Common myeloid progenitor, CD34-positive (primary cell): ENCODE data around the gene KCNIP1.

ENCODE experiments used
- CTCF ChIA-PET: fragments of 350-600 bp; sonication (Branson Sonifier 250); formaldehyde crosslinking; loops from one replicate; lab custom pipeline; 2021; ENCODE audit warnings: antibody characterized with exemption; lab: Charles Lee
- POLR2A ChIA-PET: fragments of 350-600 bp; sonication (Branson Sonifier 250); formaldehyde crosslinking; loops from one replicate; lab custom pipeline; 2021; ENCODE audit warnings: antibody characterized with exemption; lab: Charles Lee
- DNase-seq, 3 donors: peaks; one replicate each; pipeline versions ENCODE4 v3.0.0 to v3.0.0-alpha.2; 2013
- H3K27ac ChIP-seq, 2 experiments: 1 replicate in 1 of 2; 2 replicates in 1 of 2; pipeline ENCODE4 v1.7.0; 2013; ENCODE audit warnings: inconsistent platforms in 2 of 2, low read length in 2 of 2, mild to moderate bottlenecking in 2 of 2, low read depth in 1 of 2, moderate library complexity in 1 of 2; ENCODE audit not compliant: severe bottlenecking in 2 of 2, insufficient read depth in 1 of 2, poor library complexity in 1 of 2
- H3K27me3 ChIP-seq, 5 experiments: replicated peaks in 2 of 5; 1 replicate in 3 of 5; 2 replicates in 2 of 5; pipeline versions ENCODE4 v1.6.1 to v1.7.0; 2013; ENCODE audit warnings: low read length in 4 of 5, mild to moderate bottlenecking in 2 of 5, moderate library complexity in 2 of 5, inconsistent platforms in 1 of 5; ENCODE audit not compliant: insufficient read depth in 5 of 5, control insufficient read depth in 4 of 5
- H3K36me3 ChIP-seq, 4 experiments: 1 replicate in 2 of 4; 2 replicates in 2 of 4; pipeline versions ENCODE4 v1.6.1 to v1.7.0; 2013; ENCODE audit warnings: low read length in 3 of 4, control low read depth in 1 of 4, mild to moderate bottlenecking in 1 of 4; ENCODE audit not compliant: control insufficient read depth in 4 of 4, insufficient read depth in 4 of 4
- H3K4me1 ChIP-seq, 4 experiments: 1 replicate in 3 of 4; 2 replicates in 1 of 4; pipeline versions ENCODE4 v1.6.1 to v1.7.1; 2013; ENCODE audit warnings: low read length in 3 of 4, mild to moderate bottlenecking in 3 of 4, control low read depth in 1 of 4, inconsistent platforms in 1 of 4, moderate library complexity in 1 of 4; ENCODE audit not compliant: control insufficient read depth in 4 of 4, insufficient read depth in 4 of 4; ENCODE audit errors: control extremely low read depth in 1 of 4
- H3K4me3 ChIP-seq, 7 experiments: 1 replicate in 4 of 7; 2 replicates in 3 of 7; pipeline versions ENCODE4 v1.5.1 to v1.7.0; 2013; ENCODE audit warnings: mild to moderate bottlenecking in 7 of 7, low read length in 6 of 7, moderate library complexity in 6 of 7, inconsistent platforms in 2 of 7, low read depth in 2 of 7, control low read depth in 1 of 7; ENCODE audit not compliant: insufficient read depth in 4 of 7, control insufficient read depth in 1 of 7; ENCODE audit errors: extremely low read depth in 1 of 7
- H3K9me3 ChIP-seq, 5 experiments: 1 replicate in 4 of 5; 2 replicates in 1 of 5; pipeline versions ENCODE4 v1.6.1 to v1.7.1; 2013; ENCODE audit warnings: low read length in 4 of 5, mild to moderate bottlenecking in 2 of 5, inconsistent platforms in 1 of 5, low read depth in 1 of 5, moderate library complexity in 1 of 5; ENCODE audit not compliant: control insufficient read depth in 4 of 5, insufficient read depth in 2 of 5; ENCODE audit errors: control extremely low read depth in 1 of 5
- WGBS: methylation state at CpG from one replicate; pipeline ENCODE4 v1.1.5; 2013; ENCODE audit not compliant: insufficient coverage; 5-methylcytosine and 5-hydroxymethylcytosine counted together

Gene KCNIP1

DNA sequence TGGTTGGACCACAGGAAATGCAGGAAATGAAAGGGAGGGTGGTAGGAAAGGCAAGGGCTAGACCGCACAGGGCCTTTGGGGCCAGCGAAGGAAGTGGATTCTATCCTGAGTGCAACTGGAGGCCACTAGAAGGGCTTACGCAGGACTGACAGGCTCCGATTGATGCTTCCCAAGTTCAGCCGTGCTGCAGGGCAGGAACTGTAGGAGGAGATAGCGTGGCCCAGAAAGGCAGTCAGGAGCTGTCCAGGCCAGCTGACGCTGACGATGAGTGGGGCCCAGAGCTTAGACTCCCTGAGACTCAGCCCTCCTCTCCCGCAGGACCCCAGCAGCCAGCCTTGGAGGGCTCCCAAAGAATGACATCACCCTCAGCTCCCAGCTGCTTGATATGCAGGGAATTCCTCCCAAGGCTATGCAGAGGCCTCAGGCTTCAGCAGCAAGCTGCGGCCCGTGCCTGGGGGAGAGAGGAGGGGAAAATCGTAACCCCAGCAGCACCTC is 48.8 kb downstream of the KCNIP1 start:
- Histone ChIP-seq H3K36me3 (no peaks in the 10 kb centered on the region), H3K27ac (no peak overlapping the region), H3K4me1 (peaks cover 9 to 28% (median 14%) of the 10 kb centered on the region in 4 experiments), H3K9me3 (no peaks in the 10 kb centered on the region), H3K27me3 (peaks cover 2 to 56% (median 50%) of the 10 kb centered on the region in 5 experiments), H3K4me3 (peak overlapping the region in 2 of 7 experiments; percentile 14 to 32)
- ChIA-PET POLR2A (no interaction called here), CTCF (interaction anchor here (1.0 kb wide), 1 partner anchor 45 kb away, joined by 3 read pairs; no protein-coding TSS in a partner anchor)
- WGBS, result 4% methylated on average over 4 of the region's 12 CpGs
- peak; percentile 56 to 70 (median 69) for DNase-seq

DNA sequence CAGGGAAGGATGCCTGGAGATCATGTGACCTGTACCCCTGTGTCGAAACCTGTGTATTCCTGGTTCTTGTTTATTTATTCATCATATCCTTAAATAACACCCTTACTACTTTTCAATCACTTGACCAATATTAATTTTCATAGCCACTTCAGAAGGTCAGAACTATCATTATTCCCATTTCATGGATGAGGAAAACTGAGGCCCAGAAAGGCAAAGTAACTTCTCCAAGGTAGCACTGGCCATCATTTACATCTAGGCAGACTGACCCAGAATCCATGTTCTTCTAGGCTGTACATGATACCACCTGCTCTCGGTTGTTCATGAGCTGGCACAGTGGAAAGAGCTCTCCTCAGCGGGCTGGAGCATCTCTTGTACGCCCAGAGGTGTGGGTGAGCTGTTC is 49.4 kb downstream of the KCNIP1 start:
- WGBS, result 63% methylated on average over 2 of the region's 4 CpGs
- H3K4me1 ChIP-seq, result peaks cover 8 to 28% (median 14%) of the 10 kb centered on the region in 4 experiments
- DNase-seq, result no peak
- peak overlapping the region in 2 of 7 experiments; percentile 12 to 14 for H3K4me3 ChIP-seq
- H3K9me3 ChIP-seq, result no peaks in the 10 kb centered on the region
- POLR2A ChIA-PET, result no interaction called here
- H3K27ac ChIP-seq, result no peak overlapping the region
- CTCF ChIA-PET, result interaction anchor here (0.8 to 1.0 kb wide), 3 partner anchors 14 to 46 kb away, joined by 3 read pairs; no protein-coding TSS in a partner anchor
- peaks cover 2 to 56% (median 50%) of the 10 kb centered on the region in 5 experiments for H3K27me3 ChIP-seq
- no peaks in the 10 kb centered on the region for H3K36me3 ChIP-seq

DNA sequence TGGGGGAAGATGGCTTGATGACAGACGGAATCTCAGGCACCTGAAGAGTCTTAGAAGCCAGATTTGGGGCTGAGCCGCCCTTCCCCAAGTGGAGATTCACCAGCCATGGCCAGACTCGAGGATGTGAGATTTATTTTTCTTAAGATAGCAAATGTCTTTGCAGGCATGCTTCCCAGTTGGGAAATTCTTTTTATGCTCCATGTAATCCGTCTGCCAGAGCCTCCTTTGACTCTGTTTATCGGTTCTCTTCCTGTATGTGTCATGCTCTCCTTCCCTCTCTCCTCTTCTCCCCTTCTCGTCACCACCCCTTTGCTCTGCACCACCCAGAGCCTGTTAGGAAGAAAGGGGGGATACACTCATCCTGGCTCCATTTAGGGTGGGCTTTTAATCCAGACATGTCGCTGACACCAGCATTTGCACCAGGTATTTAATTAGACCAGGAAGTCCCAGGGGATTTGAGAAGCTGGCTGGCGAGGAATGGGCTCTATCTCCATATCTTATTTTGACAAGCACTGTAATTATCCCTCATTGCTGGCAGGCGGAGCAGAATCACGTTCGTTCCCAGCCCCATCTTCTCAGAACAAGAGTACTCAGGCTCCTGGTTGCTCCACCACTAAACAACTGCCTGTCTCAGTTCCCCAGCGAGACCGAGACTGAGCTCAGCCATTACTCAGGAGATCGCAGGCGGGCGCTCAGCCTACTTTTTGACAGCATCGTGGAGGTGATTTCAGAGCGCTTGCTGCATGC is 50.9 kb downstream of the KCNIP1 start:
- peaks cover 2 to 61% (median 53%) of the 10 kb centered on the region in 5 experiments for H3K27me3 ChIP-seq
- no peaks in the 10 kb centered on the region for H3K9me3 ChIP-seq
- no peaks in the 10 kb centered on the region for H3K36me3 ChIP-seq
- POLR2A ChIA-PET, result no interaction called here
- H3K27ac ChIP-seq, result no peak overlapping the region
- WGBS, result 92% methylated on average over 13 of the region's 18 CpGs
- CTCF ChIA-PET, result no interaction called here
- no peak overlapping the region for H3K4me3 ChIP-seq
- DNase-seq, result no peak
- H3K4me1 ChIP-seq, result peaks cover 6 to 22% (median 14%) of the 10 kb centered on the region in 4 experiments

DNA sequence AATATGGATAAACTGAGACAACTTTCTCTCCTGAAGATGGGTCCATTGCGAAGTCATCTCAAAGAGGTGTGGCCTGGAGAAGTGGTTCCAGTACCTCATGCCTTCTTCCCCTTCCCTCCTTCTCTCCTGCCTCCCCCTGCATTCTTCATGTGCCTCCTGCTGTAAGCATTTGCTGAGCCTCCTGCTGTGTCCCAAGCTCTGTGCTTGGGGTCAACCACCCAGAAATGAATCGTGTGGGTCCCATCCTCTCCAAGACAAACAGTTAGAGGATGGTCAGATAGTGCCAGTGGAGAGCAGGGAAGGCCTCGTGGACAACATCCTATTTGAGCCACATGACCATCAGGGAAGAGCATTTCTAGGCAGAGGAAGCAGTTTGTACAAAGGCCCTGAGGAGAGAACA is 53.5 kb downstream of the KCNIP1 start:
- CTCF ChIA-PET, result interaction anchor here (0.6 to 1.7 kb wide), 6 partner anchors 13 to 65 kb away, joined by 3 to 4 read pairs (median 3); no protein-coding TSS in a partner anchor
- no peak overlapping the region for H3K4me3 ChIP-seq
- H3K27ac ChIP-seq, result no peak overlapping the region
- H3K36me3 ChIP-seq, result no peaks in the 10 kb centered on the region
- H3K9me3 ChIP-seq, result no peaks in the 10 kb centered on the region
- 93% methylated on average over 3 of the region's 3 CpGs for WGBS
- peaks cover 0 to 54% (median 51%) of the 10 kb centered on the region in 5 experiments for H3K27me3 ChIP-seq
- H3K4me1 ChIP-seq, result peaks cover 6 to 16% (median 11%) of the 10 kb centered on the region in 4 experiments
- DNase-seq, result no peak
- POLR2A ChIA-PET, result interaction anchor here (0.6 kb wide), 1 partner anchor 13 kb away, joined by 3 read pairs; no protein-coding TSS in a partner anchor

DNA sequence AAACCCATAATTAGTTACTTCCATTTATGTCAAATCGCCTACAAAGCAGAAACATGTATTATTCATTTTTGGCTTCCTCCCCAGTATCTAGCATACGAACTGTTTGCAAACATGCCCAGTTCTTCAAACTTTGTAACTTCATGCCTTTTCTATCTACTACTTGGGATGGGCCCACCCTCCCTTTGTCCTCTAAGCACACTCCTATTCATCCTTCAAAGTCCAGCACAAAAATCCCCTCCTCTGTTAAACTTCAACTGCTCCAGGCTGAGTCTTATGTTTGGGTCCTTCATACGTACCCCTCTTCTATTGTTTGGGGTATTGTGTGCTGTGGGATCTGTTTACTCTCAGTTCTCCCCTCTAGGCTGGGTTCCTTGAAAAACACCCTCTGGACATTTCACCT is 55.5 kb downstream of the KCNIP1 start:
- Histone ChIP-seq H3K4me1 (peaks cover 0 to 3% (median 0%) of the 10 kb centered on the region in 4 experiments), H3K27me3 (peaks cover 0 to 47% (median 41%) of the 10 kb centered on the region in 5 experiments), H3K27ac (no peak overlapping the region), H3K36me3 (no peaks in the 10 kb centered on the region), H3K9me3 (no peaks in the 10 kb centered on the region), H3K4me3 (no peak overlapping the region)
- WGBS, result 92% methylated on average over 2 of the region's 3 CpGs
- POLR2A ChIA-PET, result no interaction called here
- CTCF ChIA-PET, result interaction anchor here (1.4 kb wide), 1 partner anchor 44 kb away, joined by 3 read pairs; no protein-coding TSS in a partner anchor
- no peak for DNase-seq

DNA sequence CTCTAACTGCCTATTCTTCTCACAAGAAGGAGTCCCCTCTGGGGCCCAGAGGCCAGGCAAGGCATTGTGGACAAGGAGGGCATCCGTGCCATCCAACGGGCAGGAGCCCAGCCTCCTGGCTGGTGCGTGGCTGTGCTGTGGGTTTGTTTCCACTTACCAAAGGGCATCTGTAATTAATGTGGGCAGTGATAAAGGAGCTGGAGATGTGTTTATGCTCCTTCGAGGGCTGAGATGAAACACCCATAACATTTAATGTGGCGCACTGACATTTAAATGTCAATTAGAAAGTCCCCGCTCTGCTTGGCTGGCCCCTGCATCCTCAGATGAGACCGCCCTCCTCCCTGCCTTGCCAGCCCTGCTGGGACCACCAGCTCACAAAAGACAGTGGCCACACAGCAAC is 57.1 kb downstream of the KCNIP1 start:
- no peak overlapping the region for H3K4me3 ChIP-seq
- POLR2A ChIA-PET, result interaction anchor here (0.5 kb wide), 1 partner anchor 1140 kb away, joined by 4 read pairs; no protein-coding TSS in a partner anchor
- peaks cover 0 to 3% (median 0%) of the 10 kb centered on the region in 4 experiments for H3K4me1 ChIP-seq
- CTCF ChIA-PET, result interaction anchor here (1.4 kb wide), 1 partner anchor 42 kb away, joined by 3 read pairs; no protein-coding TSS in a partner anchor
- no peaks in the 10 kb centered on the region for H3K36me3 ChIP-seq
- no peak overlapping the region for H3K27ac ChIP-seq
- no peak for DNase-seq
- no peaks in the 10 kb centered on the region for H3K9me3 ChIP-seq
- peaks cover 0 to 32% (median 28%) of the 10 kb centered on the region in 5 experiments for H3K27me3 ChIP-seq
- 96% methylated on average over 3 of the region's 7 CpGs for WGBS
